Measurements from ENCODE around the gene TAF11L4.
"Not testable (repeated sequence)": the region's sequence is repeated elsewhere in the genome, so short reads cannot be mapped to it uniquely, and the experiment has no call there.

The TAF11L4 gene

GRCh38 chr5:17521501-17521900 is at the start of gene TAF11L4:
Gene TAF11L4, plus strand, starts transcription at chr5:17521801.
- DNase-seq (ENCODE audit: low spot score); H3K4me3 ChIP-seq: not testable (repeated sequence)

GRCh38 chr5:17475064-17475463 is 46.5 kb upstream of the TAF11L4 start:
- H3K27ac ChIP-seq; DNase-seq (ENCODE audit: low spot score); H3K4me3 ChIP-seq: not testable (repeated sequence)

More at GRCh38 chr5:17521501-17521900, at the start of gene TAF11L4:
- H3K27ac ChIP-seq: not testable (repeated sequence)

DNA sequence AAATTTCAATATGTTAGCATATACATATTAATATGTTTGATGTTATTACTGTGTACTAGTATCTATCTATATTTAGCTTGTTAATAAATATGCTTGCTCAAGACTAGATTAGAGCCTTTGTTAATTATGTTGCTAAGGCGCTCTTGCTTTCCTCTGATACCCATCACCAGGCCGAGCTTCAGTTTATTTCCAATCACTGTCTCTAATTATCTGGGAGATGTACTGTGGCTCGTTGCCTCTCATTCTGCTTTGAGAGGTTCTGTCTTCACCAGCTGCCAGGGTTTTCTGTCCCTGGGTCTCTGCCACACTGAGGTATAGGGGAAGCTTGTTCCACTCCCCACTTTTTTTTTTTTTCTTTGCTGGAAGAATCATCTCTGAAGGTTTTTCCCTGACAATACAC is 44.6 kb upstream of the TAF11L4 start:
- no peak for TF ChIP-seq CTCF (IDR thresholded peaks at IDR 0.05)
- H3K4me3 ChIP-seq: no peak overlapping the region
- DNase-seq (ENCODE audit: low spot score): no peak
- H3K27ac ChIP-seq: no peak overlapping the region

- H3K27ac ChIP-seq: no peak overlapping the region
- TF ChIP-seq CTCF (IDR thresholded peaks at IDR 0.05): no peak
- H3K4me3 ChIP-seq: no peak overlapping the region
- DNase-seq (ENCODE audit: low spot score): no peak
These were observed 43.9 kb upstream of the TAF11L4 start for GRCh38 chr5:17477573-17478265.

- no peak for DNase-seq (ENCODE audit: low spot score)
- H3K4me3 ChIP-seq: no peak overlapping the region
- TF ChIP-seq CTCF (IDR thresholded peaks at IDR 0.05): no peak
- H3K27ac ChIP-seq: no peak overlapping the region
These were observed 40.2 kb upstream of the TAF11L4 start for GRCh38 chr5:17481378-17481777.

- TF ChIP-seq CTCF (IDR thresholded peaks at IDR 0.05): no peak
- Histone ChIP-seq H3K27ac (no peak overlapping the region), H3K4me3 (no peak overlapping the region)
- no peak for DNase-seq (ENCODE audit: low spot score)
These were observed 38.8 kb upstream of the TAF11L4 start for GRCh38 chr5:17482790-17483189.

DNA sequence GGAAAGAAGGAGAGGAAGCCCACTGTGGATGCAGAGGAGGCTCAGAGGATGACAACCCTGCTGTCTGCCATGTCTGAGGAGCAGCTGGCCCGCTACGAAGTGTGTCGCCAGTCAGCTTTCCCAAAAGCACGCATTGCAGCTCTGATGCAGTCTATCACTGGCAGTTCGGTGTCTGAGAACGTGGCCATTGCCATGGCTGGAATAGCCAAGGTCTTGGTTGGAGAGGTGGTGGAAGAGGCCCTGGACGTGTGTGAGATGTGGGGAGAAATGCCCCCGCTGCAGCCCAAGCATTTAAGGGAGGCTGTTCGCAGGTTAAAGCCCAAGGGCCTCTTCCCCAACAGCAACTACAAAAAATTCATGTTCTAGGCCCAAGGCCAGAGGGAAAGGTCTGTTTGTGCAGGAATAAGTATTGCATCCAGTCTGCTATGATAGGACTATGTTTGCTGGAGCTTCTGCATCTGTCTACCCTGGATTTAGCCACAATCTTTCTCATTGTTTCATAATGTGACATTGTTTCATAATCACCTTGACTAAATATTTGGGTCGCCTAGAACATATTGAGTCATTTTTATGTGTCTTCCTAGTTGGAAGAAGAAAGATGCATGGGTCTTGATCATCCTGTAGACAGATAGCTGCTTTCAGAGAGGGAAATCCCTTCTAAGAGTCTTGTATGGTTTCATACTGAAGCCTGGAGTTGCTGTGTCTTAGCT is 35.0 kb upstream of the TAF11L4 start:
- H3K4me3 ChIP-seq; H3K27ac ChIP-seq; DNase-seq (ENCODE audit: low spot score): not testable (repeated sequence)

GRCh38 chr5:17487174-17487512 is 34.5 kb upstream of the TAF11L4 start:
- H3K27ac ChIP-seq: no peak overlapping the region
- no peak for DNase-seq (ENCODE audit: low spot score)
- TF ChIP-seq CTCF (IDR thresholded peaks at IDR 0.05): no peak
- no peak overlapping the region for H3K4me3 ChIP-seq

DNA sequence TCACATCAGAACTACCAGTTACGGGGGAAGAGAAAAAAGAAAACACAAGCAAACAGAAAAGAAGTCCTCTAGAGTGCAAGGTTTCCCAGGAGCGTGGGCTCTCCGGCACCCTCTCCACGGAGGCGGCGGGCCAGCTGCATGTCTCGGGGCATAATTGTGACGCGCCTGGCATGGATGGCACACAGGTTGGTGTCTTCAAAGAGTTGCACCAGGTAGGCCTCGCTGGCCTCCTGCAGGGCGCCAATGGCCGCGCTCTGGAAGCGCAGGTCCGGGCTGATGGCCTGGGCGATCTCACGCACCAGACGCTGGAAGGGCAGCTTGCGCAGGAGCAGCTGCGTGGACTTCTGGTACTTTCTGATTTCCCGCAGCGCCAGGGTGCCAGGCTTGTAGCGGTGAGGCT is 30.3 kb upstream of the TAF11L4 start:
- H3K27ac ChIP-seq; DNase-seq (ENCODE audit: low spot score); H3K4me3 ChIP-seq: not testable (repeated sequence)
